ENCODE measurements around the gene GASK1B.

GRCh38 chr4:158161551-158162354 lies 11.1 kb downstream of the GASK1B start:
- TF ChIP-seq CTCF (IDR thresholded peaks at IDR 0.05; ENCODE audit: insufficient read depth, low read length) (no peak), POLR2AphosphoS5 (IDR thresholded peaks at IDR 0.05; ENCODE audit: low read depth) (no peak)
